SKM-1 treated with dmso at 0.1 percent for 144 hours (cell line): ENCODE measurements around the gene DUSP22.

Experiments
- DNase-seq: peaks from one replicate; lab custom pipeline; 2025; ENCODE audit not compliant: unreplicated experiment; lab: John Stamatoyannopoulos, UW

Gene DUSP22

GRCh38 chr6:308768-309167 is 16.5 kb downstream of the DUSP22 start:
- no peak for DNase-seq

GRCh38 chr6:309947-310346 is 17.7 kb downstream of the DUSP22 start:
- no peak for DNase-seq

GRCh38 chr6:310671-311070 is 18.4 kb downstream of the DUSP22 start:
- DNase-seq, result no peak

- DNase-seq, result no peak
Observed at GRCh38 chr6:311679-312220, 19.5 kb downstream of the DUSP22 start.

GRCh38 chr6:313087-313486 is 20.8 kb downstream of the DUSP22 start:
- no peak for DNase-seq

- DNase-seq, result no peak
Observed at GRCh38 chr6:313917-314316, 21.6 kb downstream of the DUSP22 start.

GRCh38 chr6:314377-314776 is 22.1 kb downstream of the DUSP22 start:
- DNase-seq, result no peak

GRCh38 chr6:315226-315625 is 22.9 kb downstream of the DUSP22 start:
- no peak for DNase-seq

- DNase-seq, result no peak
Observed at GRCh38 chr6:315921-316752, 23.9 kb downstream of the DUSP22 start.

GRCh38 chr6:316753-317038 is 24.4 kb downstream of the DUSP22 start:
- no peak for DNase-seq

- no peak for DNase-seq
Observed at GRCh38 chr6:317060-317447, 24.8 kb downstream of the DUSP22 start.

- no peak for DNase-seq
Observed at GRCh38 chr6:317448-318144, 25.3 kb downstream of the DUSP22 start.

GRCh38 chr6:318243-318890 is 26.1 kb downstream of the DUSP22 start:
- no peak for DNase-seq

GRCh38 chr6:319177-320131 is 27.2 kb downstream of the DUSP22 start:
- no peak for DNase-seq

GRCh38 chr6:320351-321157 is 28.3 kb downstream of the DUSP22 start:
- no peak for DNase-seq

GRCh38 chr6:321158-321438 is 28.8 kb downstream of the DUSP22 start:
- DNase-seq, result no peak

- no peak for DNase-seq
Observed at GRCh38 chr6:321536-322258, 29.4 kb downstream of the DUSP22 start.

GRCh38 chr6:322259-322930 is 30.1 kb downstream of the DUSP22 start:
- DNase-seq, result no peak
